SK-N-MC (cell line): ENCODE measurements around the gene STPG1.

Experiments used
- EZH2 ChIP-seq: fragments of 200-600 bp; sonication (generic); IDR thresholded peaks from one replicate; pipeline ENCODE4 v1.6.1; 2017; ENCODE audit warnings: antibody characterized with exemption
- POLR2AphosphoS5 ChIP-seq: IDR thresholded peaks from 2 replicates; pipeline ENCODE4 v1.6.1; 2012; ENCODE audit warnings: mild to moderate bottlenecking, low read depth, low read length, borderline replicate concordance

DNA sequence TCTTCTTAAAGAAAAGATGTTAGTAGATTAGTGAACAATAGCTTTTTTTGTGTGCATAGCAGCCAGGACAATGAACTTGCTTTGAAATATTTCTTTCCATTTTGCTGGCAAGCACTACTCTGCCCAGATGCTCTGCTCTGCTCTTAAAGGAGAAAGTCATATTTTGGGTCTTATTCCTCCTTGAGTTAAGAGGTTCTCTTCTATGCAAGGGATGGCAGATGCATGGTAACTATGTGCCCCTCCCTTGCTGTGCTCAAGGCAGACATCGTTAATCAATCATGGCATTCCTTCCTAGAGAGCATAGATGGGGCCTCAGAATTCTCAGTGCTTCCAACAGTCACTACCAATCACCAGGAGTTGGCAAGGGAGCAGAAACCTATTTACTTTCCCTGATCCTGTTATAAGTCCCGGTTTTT is 29.7 kb upstream of the STPG1 start:
- no peak for TF ChIP-seq EZH2
- TF ChIP-seq POLR2AphosphoS5 = no peak
